Posterior cingulate gyrus (tissue), 11 donors: Measurements from ENCODE around the gene ANKRD42.

Experiments
- DNase-seq, 10 donors: peaks; one replicate each; pipeline versions ENCODE4 v3.0.0 to v3.0.0-alpha.2; 2020 to 2021; ENCODE audit warnings: mixed read lengths in 3 of 10
- intact Hi-C: fragments of 100-400 bp; cut with DNase I; formaldehyde crosslinking; loops from one replicate; pipeline ENCODE4 v1.15.1; 2023

Gene ANKRD42

DNA sequence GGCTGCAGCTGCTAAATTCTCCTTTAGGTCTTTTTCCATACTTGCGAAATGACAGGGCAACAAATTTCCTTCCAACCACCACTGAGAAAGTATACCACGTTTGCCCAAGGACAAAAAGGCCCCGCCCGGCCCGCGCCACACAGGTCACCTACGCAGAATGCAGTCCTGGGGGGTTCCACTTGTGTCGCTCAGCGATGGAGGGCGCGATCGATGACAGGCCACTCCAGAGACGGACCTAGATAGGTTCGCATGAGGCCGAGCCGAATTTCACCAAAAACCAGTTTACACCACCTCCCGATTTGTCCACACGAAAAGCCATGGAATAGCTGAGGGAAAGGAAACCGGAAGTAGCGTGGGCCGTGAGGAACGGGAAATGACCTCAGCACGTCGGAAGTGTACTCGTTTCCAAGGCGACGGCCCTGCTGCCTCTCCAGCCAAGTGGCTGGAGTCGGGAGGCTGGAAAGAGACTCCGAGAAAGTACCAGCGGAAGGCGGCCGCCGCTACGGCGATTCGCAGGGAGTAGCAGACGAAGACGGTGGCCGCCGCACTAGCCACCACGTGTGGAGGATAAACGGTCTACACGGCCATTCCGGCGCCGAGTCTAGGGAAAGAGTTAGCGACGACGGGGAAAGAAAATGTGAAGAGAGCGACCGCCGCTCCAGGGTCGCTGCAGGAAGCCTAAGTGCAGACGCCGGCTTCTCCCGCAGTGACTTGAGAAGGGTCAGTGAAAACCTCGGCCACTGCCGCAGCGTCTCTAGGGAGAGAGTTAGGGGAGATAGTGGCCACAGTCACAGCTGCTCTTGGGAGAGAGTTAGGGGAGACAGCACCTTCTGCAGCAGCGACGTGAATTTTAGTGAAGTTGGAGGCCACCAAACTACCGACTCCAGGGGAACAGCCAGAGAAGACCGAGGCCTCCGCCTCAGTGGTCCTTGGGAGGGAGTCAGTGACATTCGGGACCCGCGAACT is at the start of gene ANKRD42:
ANKRD42 (plus strand) TSS at position 398 of the 966 bp plus-strand sequence. CDS start 959 bp downstream, outside the sequence.
- intact Hi-C loops, result loop anchor here (1.0 to 5.0 kb wide), 4 partner anchors 36 to 291 kb away; partner anchors contain the start of genes CCDC90B, DDIAS, PCF11 and PRCP

DNA sequence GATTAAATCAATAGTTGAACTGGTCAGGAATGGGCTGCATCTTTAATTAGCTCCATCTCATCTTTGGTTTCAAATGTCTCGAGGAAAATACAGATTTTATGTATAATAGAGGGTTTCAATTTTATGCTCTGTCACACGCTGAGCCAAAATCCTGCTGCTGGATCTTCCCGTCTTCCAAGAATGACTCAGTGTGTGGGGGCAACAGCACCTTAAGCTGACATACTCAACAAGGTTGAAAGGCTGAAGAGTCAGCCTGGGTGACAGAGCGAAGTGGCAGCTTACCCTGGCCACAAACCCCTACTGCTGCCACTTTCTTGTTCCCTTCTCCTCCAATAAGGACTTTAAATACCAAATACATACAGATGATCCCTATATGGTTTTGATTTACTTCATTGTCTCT is 45.6 kb upstream of the ANKRD42 start:
- no peak for DNase-seq
- intact Hi-C loops, result no loop called here

More for the DNA sequence above, at the start of gene ANKRD42:
- peak; percentile 85 to 99 (median 93) for DNase-seq

DNA sequence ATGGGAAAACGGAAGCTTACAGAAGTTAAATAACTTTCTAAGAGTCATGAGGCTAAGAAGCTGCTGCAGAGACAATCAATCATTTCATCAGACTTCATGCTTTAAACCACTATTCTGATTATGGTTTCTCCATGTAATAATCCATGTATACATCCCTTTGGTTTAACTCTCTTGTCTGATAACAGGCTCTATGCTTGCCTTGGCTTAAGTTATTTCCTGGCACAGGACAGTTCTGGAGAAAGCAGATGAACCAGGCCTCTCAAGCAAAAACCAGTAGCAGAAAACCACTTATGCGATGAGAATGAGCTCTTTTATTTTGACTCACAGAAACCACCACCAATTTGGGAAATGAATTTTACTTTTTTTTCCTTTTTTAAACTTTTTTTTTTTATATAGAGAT is 43.1 kb upstream of the ANKRD42 start:
- intact Hi-C loops, result no loop called here
- DNase-seq, result no peak

GRCh38 chr11:83151274-83151977 is 42.1 kb upstream of the ANKRD42 start:
- intact Hi-C loops, result no loop called here
- no peak for DNase-seq

- intact Hi-C loops, result no loop called here
- no peak for DNase-seq
These were observed 41.2 kb upstream of the ANKRD42 start for GRCh38 chr11:83152264-83152663.

- intact Hi-C loops, result no loop called here
These were observed 39.7 kb upstream of the ANKRD42 start for GRCh38 chr11:83153764-83154163.

GRCh38 chr11:83156144-83156995 is 37.1 kb upstream of the ANKRD42 start:
- DNase-seq, result peak; percentile 96 to 100 (median 98)
- intact Hi-C loops, result loop anchor here (2.0 to 5.0 kb wide), 4 partner anchors 36 to 256 kb away; partner anchors contain the start of genes ANKRD42, DDIAS and PRCP

More at GRCh38 chr11:83153764-83154163, 39.7 kb upstream of the ANKRD42 start:
- DNase-seq, result no peak

- peak in 1 of 10 donors; percentile 34 for DNase-seq
- intact Hi-C loops, result loop anchor here (2.0 to 5.0 kb wide), 4 partner anchors 35 to 256 kb away; partner anchors contain the start of genes ANKRD42, DDIAS and PRCP
These were observed 36.4 kb upstream of the ANKRD42 start, which contains the start of gene PCF11 for GRCh38 chr11:83156996-83157593. Gene PCF11 (plus strand): TSS chr11:83157131. CDS start chr11:83157440, 309 bp downstream.

GRCh38 chr11:83157594-83158356 is 35.7 kb upstream of the ANKRD42 start:
- intact Hi-C loops, result loop anchor here (2.0 to 5.0 kb wide), 4 partner anchors 35 to 257 kb away; partner anchors contain the start of genes ANKRD42, DDIAS and PRCP
- peak in 9 of 10 donors; percentile 31 to 89 (median 61) for DNase-seq

GRCh38 chr11:83158357-83158786 is 35.1 kb upstream of the ANKRD42 start:
- intact Hi-C loops, result loop anchor here (5.0 kb wide), 2 partner anchors 34 to 171 kb away; partner anchors contain the start of gene ANKRD42
- DNase-seq, result no peak

GRCh38 chr11:83158965-83159901 is 34.3 kb upstream of the ANKRD42 start:
- intact Hi-C loops, result loop anchor here (5.0 kb wide), 2 partner anchors 33 to 172 kb away; partner anchors contain the start of gene ANKRD42
- no peak for DNase-seq

DNA sequence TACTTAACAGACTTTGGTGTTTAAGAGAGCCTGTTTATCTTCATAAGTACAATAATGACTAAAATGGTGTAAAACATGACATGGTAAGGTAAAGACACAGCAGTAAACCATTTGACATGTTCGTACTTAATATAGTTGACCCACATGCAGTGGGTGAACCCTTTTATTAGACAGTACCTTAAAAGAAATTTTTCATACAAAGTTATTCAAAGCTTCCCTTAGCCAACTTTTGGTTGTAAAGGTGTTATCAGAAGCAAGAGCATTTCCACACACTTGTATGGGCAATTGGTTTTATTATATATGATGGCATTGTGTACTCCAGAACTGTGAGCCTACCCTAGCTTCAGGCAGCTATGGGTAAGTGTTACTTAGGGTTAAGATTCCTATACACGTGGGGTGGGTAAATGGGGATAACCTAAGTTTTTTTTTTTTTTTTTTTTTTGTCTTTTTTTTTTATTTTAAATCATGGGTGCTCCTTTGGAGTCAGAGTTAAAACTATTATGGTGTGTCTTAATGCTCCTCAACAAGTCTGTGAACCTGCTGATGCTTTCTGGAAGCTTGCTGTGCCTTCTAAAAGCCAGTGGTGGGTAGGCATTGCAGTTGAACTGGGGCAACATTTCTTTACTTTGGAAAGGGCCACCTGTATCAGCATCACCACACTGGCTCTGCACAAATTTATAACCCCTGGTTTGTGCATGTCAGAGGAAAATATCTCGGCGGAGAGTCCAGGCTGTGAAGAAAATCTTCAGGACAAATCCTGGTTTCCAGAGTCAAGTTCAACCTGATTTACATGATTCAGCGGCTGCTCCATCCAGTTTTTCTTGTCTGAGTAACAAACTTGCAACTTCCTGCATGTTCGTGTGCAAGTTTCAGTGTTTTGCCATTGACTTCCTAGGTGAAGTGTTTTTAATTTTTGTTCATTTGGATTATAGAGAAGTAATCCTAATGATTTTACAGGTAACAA is 33.3 kb upstream of the ANKRD42 start:
- intact Hi-C loops, result loop anchor here (5.0 kb wide), 2 partner anchors 32 to 173 kb away; partner anchors contain the start of gene ANKRD42
- DNase-seq, result no peak

DNA sequence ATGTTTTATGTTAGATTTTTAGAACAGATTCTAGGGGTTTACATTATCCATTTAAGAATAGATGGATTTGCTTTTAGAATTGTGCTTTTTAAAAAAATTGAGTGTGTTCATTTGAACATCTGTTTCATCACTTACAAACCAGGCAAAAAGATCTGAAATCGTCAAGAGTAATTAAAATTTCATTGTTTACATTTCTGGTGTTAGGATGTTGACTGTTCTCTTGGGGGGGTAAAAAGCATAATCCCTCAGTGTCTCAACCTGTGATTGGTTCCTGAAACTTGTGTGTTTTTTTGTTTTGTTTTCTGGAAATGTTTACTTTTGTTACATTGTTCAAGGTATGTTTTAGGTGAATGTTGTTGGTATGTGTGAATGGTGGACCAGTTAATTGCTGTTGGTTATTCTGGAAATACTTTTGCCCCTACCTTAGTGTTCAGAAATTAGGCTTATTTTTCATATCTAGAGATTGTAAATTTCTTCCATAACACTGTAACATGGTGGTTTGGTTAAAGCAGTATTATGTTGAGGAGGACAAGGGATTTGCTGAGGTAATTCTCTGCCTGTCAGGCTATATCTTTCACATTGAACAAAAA is 31.8 kb upstream of the ANKRD42 start:
- DNase-seq, result no peak
- intact Hi-C loops, result no loop called here

- DNase-seq, result no peak
- intact Hi-C loops, result no loop called here
These were observed 31.1 kb upstream of the ANKRD42 start for GRCh38 chr11:83162377-83162776.

GRCh38 chr11:83166193-83166866 is 27.2 kb upstream of the ANKRD42 start:
- intact Hi-C loops, result no loop called here
- no peak for DNase-seq
